GM18498 (cell line): ENCODE data around the gene TNFSF13B.

Experiments
- ATAC-seq: cut with Tn5 transposase; IDR thresholded peaks from one replicate; pipeline ENCODE4 v1.9.1; 2021; ENCODE audit warnings: mild to moderate bottlenecking, moderate library complexity; ENCODE audit not compliant: unreplicated experiment

Gene TNFSF13B

DNA sequence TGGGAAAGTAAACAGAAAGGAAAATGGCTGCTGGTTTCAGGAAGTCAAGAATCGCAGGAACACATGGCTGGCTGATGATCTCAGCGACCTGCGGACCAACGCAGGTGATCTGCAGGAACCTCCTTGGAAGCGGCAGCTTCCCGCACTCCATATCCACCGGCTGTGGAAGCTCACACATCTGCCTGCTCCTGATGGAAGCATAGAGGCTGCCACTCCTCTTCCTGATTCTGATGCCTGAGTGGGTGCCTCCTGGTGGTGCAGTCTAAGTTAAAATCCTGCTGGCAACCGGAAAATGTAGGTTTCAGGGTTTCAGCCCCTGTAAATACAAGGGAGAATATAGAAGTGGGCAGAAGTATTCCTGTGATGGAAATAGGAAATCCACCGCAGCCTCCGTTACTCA, 75.5 kb downstream of the TNFSF13B start:
- no peak for ATAC-seq

DNA sequence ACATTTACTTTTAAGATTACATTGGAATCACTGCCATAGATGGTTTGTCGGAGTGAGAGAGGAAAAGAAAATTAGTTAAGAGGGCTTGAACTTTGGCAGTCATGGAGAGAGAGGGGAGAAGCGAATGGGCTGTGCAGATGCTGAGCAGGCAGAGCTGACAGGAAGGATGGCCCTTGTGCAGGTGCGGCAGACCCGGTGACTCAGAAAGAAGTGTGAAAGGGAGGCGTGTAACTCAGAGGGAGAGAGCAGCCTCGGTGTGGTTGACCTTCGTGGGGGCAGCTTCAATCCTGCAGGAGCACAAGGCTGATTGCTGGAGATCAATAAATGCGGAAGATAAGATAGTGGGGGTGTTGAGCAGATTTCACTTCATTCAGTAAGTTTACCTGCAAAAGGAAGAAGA, 76.9 kb downstream of the TNFSF13B start:
- no peak for ATAC-seq

DNA sequence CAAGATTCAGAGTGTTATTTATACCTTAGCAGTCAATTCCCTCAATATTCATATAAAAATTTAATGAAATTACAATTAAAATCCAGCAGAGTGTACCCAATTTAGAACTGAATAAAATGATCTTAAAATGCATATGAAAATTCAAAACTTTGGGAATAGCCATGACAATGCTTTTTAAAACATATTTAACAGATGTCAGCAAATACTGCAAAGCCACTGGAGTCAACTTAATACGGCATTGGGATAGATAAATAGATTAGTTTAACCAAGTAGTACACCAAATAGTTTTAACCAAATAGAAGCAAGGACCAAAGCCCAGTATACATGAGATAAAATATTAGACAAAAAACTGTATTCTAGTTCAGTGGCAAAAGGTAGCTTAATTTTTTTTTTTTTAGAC, 79.8 kb downstream of the TNFSF13B start:
- no peak for ATAC-seq

DNA sequence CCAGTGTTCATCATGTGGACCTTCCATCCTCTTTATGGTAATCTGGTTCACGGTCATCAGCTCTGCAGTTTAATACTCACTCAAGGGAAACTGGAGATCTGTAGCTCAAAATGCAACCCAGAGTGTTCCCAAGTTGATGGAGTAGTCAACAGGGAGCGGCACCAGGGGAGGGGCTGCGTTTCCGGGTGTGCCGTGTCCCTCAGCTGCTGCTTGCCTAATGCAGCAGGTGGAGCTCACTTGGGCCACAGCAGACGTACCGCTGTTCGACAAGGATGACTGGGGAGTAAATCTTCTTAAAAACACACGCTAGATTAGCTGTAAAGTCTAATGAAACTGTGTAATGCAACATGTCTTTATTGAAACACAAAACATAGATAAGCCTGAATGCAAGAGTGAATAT, 81.1 kb downstream of the TNFSF13B start:
- no peak for ATAC-seq

- no peak for ATAC-seq
These were observed 83.1 kb downstream of the TNFSF13B start for GRCh38 chr13:108352599-108352998.

DNA sequence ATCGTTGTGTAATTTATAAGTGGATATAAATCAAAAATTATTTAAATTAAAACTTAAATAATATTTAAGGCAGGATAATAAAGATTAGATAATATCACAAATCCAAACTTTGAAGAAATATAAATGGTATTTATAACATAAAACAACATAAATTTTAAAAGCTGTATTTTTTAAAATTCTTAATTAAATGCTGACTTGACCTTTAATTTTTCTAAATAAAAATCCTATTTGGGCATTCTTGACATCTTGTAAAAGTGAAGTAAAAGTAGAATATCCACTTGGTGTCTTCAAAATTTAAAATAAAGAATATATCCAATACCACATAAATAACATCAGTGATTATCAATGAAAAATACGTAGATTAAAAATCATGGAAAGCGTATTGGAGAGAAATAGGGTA, 87.7 kb downstream of the TNFSF13B start:
- ATAC-seq: no peak
